ENCODE results near the gene DAAM1.

DAAM1 gene

DNA sequence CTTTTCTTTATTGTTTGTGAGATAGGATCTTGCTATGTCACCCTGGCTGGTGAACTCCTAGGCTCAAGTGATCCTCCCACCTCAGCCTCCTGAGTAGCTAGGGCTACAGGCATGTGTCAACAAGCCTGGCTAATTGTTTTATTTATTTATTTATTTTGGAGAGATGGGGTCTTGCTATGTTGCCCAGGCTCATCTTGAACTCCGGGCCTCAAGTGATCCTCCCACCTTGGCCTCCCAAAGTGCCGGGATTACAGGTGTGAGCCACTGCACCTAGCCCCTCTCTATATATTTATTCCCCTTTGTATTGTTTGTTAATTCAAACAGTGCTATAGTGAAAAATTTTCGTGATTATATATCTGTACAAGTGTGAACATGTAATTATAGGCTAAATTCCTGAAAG is 123.3 kb downstream of the DAAM1 start:
- H3K79me2 ChIP-seq (ENCODE audit: insufficient read depth, low read length), result no peaks in the 10 kb centered on the region
- no peaks in the 10 kb centered on the region for H3K36me3 ChIP-seq (ENCODE audit: insufficient read depth, low read length)
- no peak for TF ChIP-seq EZH2phosphoT487 (IDR thresholded peaks at IDR 0.05; ENCODE audit: borderline replicate concordance)
- TF ChIP-seq, protein P1, sequence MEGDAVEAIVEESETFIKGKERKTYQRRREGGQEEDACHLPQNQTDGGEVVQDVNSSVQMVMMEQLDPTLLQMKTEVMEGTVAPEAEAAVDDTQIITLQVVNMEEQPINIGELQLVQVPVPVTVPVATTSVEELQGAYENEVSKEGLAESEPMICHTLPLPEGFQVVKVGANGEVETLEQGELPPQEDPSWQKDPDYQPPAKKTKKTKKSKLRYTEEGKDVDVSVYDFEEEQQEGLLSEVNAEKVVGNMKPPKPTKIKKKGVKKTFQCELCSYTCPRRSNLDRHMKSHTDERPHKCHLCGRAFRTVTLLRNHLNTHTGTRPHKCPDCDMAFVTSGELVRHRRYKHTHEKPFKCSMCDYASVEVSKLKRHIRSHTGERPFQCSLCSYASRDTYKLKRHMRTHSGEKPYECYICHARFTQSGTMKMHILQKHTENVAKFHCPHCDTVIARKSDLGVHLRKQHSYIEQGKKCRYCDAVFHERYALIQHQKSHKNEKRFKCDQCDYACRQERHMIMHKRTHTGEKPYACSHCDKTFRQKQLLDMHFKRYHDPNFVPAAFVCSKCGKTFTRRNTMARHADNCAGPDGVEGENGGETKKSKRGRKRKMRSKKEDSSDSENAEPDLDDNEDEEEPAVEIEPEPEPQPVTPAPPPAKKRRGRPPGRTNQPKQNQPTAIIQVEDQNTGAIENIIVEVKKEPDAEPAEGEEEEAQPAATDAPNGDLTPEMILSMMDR (conservative IDR thresholded peaks at IDR 0.05; ENCODE audit: low read length), result no peak
- peaks cover 3% of the 10 kb centered on the region for H3K4me1 ChIP-seq (ENCODE audit: insufficient read depth, low read length, poor library complexity, severe bottlenecking)
- peaks cover 3% of the 10 kb centered on the region for H4K20me1 ChIP-seq (ENCODE audit: insufficient read depth, low read length, poor library complexity, severe bottlenecking)
- no peak overlapping the region for H3K4me3 ChIP-seq (ENCODE audit: low read length, poor library complexity, severe bottlenecking)
- no peak overlapping the region for H3K4me2 ChIP-seq (ENCODE audit: low read depth, low read length, poor library complexity, severe bottlenecking)
- H3K9me2 ChIP-seq (replicated peaks; ENCODE audit: low read depth, low read length), result no peaks in the 10 kb centered on the region
- no peak overlapping the region for H3K9ac ChIP-seq (ENCODE audit: low read depth, low read length, poor library complexity, severe bottlenecking)
- no peaks in the 10 kb centered on the region for H3K27me3 ChIP-seq (ENCODE audit: insufficient read depth, low read length, poor library complexity, severe bottlenecking)
- H2AFZ ChIP-seq (ENCODE audit: low read length), result no peak overlapping the region
- H3F3A ChIP-seq (ENCODE audit: low read depth), result no peaks in the 10 kb centered on the region
- H3K9me3 ChIP-seq (ENCODE audit: insufficient read depth, low read depth, low read length), result no peaks in the 10 kb centered on the region

DNA sequence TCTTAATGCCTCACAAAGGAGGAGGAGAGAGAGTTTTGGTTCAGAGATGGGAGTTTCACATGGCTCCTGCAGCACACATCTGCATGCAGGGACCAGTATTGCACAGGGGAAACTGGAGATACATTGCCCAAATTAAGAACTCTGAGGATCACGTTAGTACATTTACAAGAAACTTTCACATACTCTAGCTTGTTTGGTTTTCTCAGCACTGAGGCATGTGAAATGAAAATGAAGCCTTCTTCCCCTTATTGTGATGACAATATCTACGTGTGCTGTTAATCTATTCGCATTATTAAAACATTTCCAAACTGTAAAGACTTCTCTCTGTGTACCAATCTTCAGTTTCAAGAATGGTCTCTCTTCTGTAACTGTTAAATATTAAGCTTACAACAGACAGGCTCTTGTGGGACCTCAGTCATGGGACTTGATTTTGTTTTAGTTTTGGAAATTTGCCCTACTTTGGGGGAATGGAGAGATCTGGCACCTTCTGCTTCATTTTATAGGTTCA is 124.7 kb downstream of the DAAM1 start:
- H3K9me2 ChIP-seq (replicated peaks; ENCODE audit: low read depth, low read length), result no peaks in the 10 kb centered on the region
- H3K9ac ChIP-seq (ENCODE audit: low read depth, low read length, poor library complexity, severe bottlenecking), result no peak overlapping the region
- H3K4me2 ChIP-seq (ENCODE audit: low read depth, low read length, poor library complexity, severe bottlenecking), result no peak overlapping the region
- H3K4me1 ChIP-seq (ENCODE audit: insufficient read depth, low read length, poor library complexity, severe bottlenecking), result peaks cover 3% of the 10 kb centered on the region
- H3K79me2 ChIP-seq (ENCODE audit: insufficient read depth, low read length), result no peaks in the 10 kb centered on the region
- peaks cover 3% of the 10 kb centered on the region for H4K20me1 ChIP-seq (ENCODE audit: insufficient read depth, low read length, poor library complexity, severe bottlenecking)
- no peaks in the 10 kb centered on the region for H3K9me3 ChIP-seq (ENCODE audit: insufficient read depth, low read depth, low read length)
- TF ChIP-seq EZH2phosphoT487 (IDR thresholded peaks at IDR 0.05; ENCODE audit: borderline replicate concordance), result no peak
- TF ChIP-seq, protein P1 (conservative IDR thresholded peaks at IDR 0.05; ENCODE audit: low read length), result no peak
- no peaks in the 10 kb centered on the region for H3K36me3 ChIP-seq (ENCODE audit: insufficient read depth, low read length)
- no peaks in the 10 kb centered on the region for H3F3A ChIP-seq (ENCODE audit: low read depth)
- no peak overlapping the region for H3K4me3 ChIP-seq (ENCODE audit: low read length, poor library complexity, severe bottlenecking)
- no peak overlapping the region for H2AFZ ChIP-seq (ENCODE audit: low read length)
- no peaks in the 10 kb centered on the region for H3K27me3 ChIP-seq (ENCODE audit: insufficient read depth, low read length, poor library complexity, severe bottlenecking)

DNA sequence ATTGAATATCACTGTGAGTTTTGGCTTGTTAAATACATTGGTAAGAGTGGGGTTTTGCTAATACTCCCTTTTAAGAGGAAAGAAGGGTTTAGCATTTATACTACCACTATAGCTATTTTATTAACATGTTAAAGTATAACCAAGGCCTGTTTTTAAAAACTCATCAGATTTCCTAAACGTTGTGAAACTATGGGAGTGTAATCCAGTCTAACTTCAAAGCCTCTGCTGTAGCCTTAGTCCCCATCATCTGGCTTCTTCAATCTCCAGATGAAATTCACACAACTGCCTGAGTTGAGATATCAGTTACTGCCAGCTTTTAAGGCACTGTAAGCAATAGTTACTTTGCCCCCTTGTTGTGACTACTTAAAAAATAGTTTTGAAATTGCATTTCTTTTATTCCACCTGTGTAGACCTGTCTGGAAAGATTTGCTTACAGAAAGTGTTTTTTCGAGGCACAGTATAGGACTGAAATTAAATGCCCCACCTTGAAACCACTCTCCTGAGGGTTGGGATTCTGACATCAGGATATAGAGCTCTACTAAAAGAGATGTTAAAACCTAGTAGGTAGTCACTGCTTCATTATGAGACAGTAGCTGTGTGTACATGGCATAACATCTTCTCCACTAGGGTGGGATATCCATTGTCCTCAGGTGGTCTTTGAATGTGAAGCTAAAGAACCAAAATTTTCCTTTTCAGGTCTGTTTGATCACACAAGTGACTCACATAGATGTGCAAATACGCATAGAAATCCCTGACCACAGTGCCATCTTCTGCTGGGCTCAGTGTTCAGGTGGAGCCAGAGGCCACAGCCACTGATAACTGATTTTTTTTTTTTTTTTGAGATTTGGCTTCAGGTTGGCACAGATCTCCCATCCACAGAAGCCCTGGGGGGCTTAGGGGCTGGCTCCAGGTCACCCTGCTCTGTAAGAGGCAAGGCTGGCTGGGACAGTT is 125.5 kb downstream of the DAAM1 start:
- Histone ChIP-seq H3K4me2 (ENCODE audit: low read depth, low read length, poor library complexity, severe bottlenecking) (no peak overlapping the region), H3K4me1 (ENCODE audit: insufficient read depth, low read length, poor library complexity, severe bottlenecking) (peaks cover 3% of the 10 kb centered on the region), H3K9me2 (replicated peaks; ENCODE audit: low read depth, low read length) (no peaks in the 10 kb centered on the region), H3F3A (ENCODE audit: low read depth) (no peaks in the 10 kb centered on the region), H3K9me3 (ENCODE audit: insufficient read depth, low read depth, low read length) (no peaks in the 10 kb centered on the region), H4K20me1 (ENCODE audit: insufficient read depth, low read length, poor library complexity, severe bottlenecking) (peaks cover 3% of the 10 kb centered on the region), H2AFZ (ENCODE audit: low read length) (no peak overlapping the region), H3K4me3 (ENCODE audit: low read length, poor library complexity, severe bottlenecking) (no peak overlapping the region), H3K79me2 (ENCODE audit: insufficient read depth, low read length) (no peaks in the 10 kb centered on the region), H3K36me3 (ENCODE audit: insufficient read depth, low read length) (no peaks in the 10 kb centered on the region), H3K27me3 (ENCODE audit: insufficient read depth, low read length, poor library complexity, severe bottlenecking) (no peaks in the 10 kb centered on the region), H3K9ac (ENCODE audit: low read depth, low read length, poor library complexity, severe bottlenecking) (no peak overlapping the region)
- TF ChIP-seq, protein P1 (conservative IDR thresholded peaks at IDR 0.05; ENCODE audit: low read length), result no peak
- no peak for TF ChIP-seq EZH2phosphoT487 (IDR thresholded peaks at IDR 0.05; ENCODE audit: borderline replicate concordance)
